Adipose tissue (tissue), 3 donors: ENCODE data around the gene LRGUK. TPM values are rescaled to one million over a fixed set of nuclear protein-coding genes. Genes with fewer than 3 reads are reported as not detected.

ENCODE experiments used
- H3K27ac ChIP-seq: one replicate; pipeline ENCODE4 v1.5.1; 2013; ENCODE audit warnings: low read depth, low read length
- WGBS, 3 donors: extraction: QIAGEN DNeasy Blood & Tissue Kit; methylation state at CpG; one replicate each; pipeline ENCODE4 v1.1.7; 2013; 5-methylcytosine and 5-hydroxymethylcytosine counted together
- polyA plus RNA-seq, 3 donors: library from polyadenylated mRNA; stranded (reverse); fragments of 200-250 nt; gene quantifications; one replicate each; pipeline ENCODE4 v1.2.3, GENCODE V29; 2013
- donor health status: healthy with polysubstance abuse.
- donor health status: Bipolar disorder and iron deficiency.
- donor health status: healthy.

The LRGUK gene
- polyA plus RNA-seq, 3 donors, result 0.07 to 0.19 TPM; not detected in 1

DNA sequence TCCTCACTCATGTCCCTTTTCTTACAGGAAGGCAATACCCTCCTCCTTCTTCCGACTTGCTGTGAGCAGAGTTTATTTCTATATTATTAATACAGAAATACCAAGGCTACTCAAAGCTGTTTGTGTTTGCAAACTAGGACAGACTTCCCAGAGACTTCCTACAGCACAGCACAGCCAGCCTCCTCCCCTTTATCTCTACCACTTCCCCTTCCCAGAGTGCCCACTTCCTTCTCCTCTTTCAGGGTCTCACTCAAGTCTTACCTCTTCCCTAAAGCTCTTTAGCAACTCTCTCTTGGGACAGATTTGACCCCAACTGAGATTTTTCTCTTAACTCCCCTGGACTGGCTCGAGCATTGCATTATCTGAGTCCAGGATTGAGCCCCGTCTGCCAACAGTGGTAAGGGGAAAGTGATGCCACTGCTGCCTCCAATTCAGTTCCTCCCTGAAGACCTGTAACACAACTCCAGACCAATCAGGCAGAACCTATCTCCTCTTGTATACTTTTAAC is 5.5 kb upstream of the LRGUK start:
- H3K27ac ChIP-seq, result no peak overlapping the region
- 45 to 73% (median 53%) methylated on average over 3 of the region's 3 CpGs for WGBS, 3 donors

GRCh38 chr7:134122980-134123379 is 4.2 kb upstream of the LRGUK start:
- no peak overlapping the region for H3K27ac ChIP-seq
- whole genome bisulfite sequencing, 3 donors, result 63 to 80% (median 76%) methylated on average over 2 of the region's 2 CpGs

- WGBS, 3 donors, result 87 to 89% (median 87%) methylated on average over 5 of the region's 5 CpGs
These were observed 994 bp upstream of the LRGUK start for GRCh38 chr7:134126146-134126545.

DNA sequence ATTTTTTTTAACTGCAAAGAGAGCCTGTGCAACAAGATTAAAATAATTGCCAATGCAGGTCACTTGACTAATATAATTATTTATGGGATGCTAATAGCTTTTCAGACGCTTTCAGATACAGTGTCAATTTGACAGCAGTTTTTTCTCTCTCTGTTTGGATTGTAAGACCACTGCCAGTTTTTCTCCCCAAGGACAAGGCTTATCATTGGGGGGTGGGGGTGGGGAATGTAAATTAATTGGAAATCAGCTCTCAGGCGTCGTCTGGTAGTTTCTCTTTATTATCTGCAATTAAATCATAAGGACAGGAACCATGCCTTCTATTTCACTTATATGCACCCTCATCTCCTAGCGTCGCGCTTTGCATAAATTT is 559 bp upstream of the LRGUK start:
- 14 to 23% (median 20%) methylated on average over 6 of the region's 6 CpGs for WGBS, 3 donors
- H3K27ac ChIP-seq, result no peak overlapping the region

More at GRCh38 chr7:134126146-134126545, 994 bp upstream of the LRGUK start:
- no peak overlapping the region for H3K27ac ChIP-seq

- WGBS, 3 donors, result 78 to 81% (median 80%) methylated on average over 5 of the region's 5 CpGs
These were observed 1.7 kb downstream of the LRGUK start for GRCh38 chr7:134128829-134129228.

GRCh38 chr7:134129856-134130523 is 2.9 kb downstream of the LRGUK start:
- no peak overlapping the region for H3K27ac ChIP-seq
- WGBS, 3 donors, result 20 to 50% (median 36%) methylated on average over 2 of the region's 2 CpGs

More at GRCh38 chr7:134128829-134129228, 1.7 kb downstream of the LRGUK start:
- no peak overlapping the region for H3K27ac ChIP-seq

GRCh38 chr7:134134004-134134403 is 6.9 kb downstream of the LRGUK start:
- H3K27ac ChIP-seq, result no peak overlapping the region
- 91 to 98% (median 94%) methylated on average over 3 of the region's 3 CpGs for WGBS, 3 donors

GRCh38 chr7:134140889-134141867 is 14.0 kb downstream of the LRGUK start:
- 49 to 52% (median 50%) methylated on average over 18 of the region's 18 CpGs for WGBS, 3 donors

GRCh38 chr7:134141868-134142264 is 14.7 kb downstream of the LRGUK start:
- WGBS, 3 donors, result 74 to 87% (median 85%) methylated on average over 5 of the region's 5 CpGs
- H3K27ac ChIP-seq, result no peak overlapping the region

More at GRCh38 chr7:134140889-134141867, 14.0 kb downstream of the LRGUK start:
- H3K27ac ChIP-seq, result no peak overlapping the region

- H3K27ac ChIP-seq, result no peak overlapping the region
- 55 to 64% (median 61%) methylated on average over 3 of the region's 3 CpGs for WGBS, 3 donors
These were observed 26.5 kb downstream of the LRGUK start for GRCh38 chr7:134153493-134154136.

GRCh38 chr7:134154581-134155130 is 27.5 kb downstream of the LRGUK start:
- 74 to 86% (median 74%) methylated on average over 2 of the region's 2 CpGs for WGBS, 3 donors
- H3K27ac ChIP-seq, result no peak overlapping the region

GRCh38 chr7:134155206-134155605 is 28.1 kb downstream of the LRGUK start:
- WGBS, 3 donors, result 75 to 89% (median 76%) methylated on average over 2 of the region's 2 CpGs
- no peak overlapping the region for H3K27ac ChIP-seq

DNA sequence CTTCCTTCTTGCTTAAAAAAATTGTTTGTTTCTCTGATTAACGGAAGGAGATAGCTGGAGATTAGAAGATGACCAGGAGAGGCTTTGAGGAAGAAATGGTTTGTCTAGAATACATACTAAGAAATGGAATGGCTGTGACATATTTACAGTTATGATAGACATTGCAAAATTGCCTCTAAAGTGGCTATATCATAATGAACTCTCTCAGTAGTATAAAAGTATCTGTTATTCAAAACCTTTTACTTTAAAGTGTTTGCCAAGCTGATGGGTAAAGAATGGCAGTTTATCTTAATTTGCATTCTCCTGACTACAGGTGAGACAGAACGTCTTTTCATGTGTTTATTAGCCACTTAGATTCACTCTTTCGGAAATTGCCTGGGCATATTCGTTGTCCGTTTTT is 28.7 kb downstream of the LRGUK start:
- H3K27ac ChIP-seq, result no peak overlapping the region
- 80 to 87% (median 84%) methylated on average over 5 of the region's 5 CpGs for WGBS, 3 donors

- H3K27ac ChIP-seq, result no peak overlapping the region
- WGBS, 3 donors, result 89 to 91% (median 91%) methylated on average over 3 of the region's 3 CpGs
These were observed 38.1 kb downstream of the LRGUK start for GRCh38 chr7:134165252-134165651.

DNA sequence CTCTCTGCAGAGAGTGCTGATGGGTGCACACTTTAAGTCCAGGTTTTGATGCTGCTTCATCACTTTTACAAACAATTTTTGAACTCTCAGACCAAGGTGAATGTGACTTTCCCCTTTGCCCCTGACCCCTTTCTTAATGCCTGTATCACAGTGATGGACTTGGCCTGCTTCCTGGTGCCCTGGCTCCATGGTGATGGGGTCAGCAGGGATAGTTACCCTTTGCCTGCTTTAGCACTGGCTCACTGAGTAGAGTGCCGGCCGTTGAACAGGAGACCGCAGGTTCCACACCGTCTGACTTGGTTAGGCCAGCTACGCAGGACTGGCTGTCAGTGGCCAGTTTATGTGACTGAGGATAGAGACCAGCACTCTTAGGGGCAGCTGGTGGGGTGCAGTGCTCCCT is 40.1 kb downstream of the LRGUK start:
- 93 to 95% (median 94%) methylated on average over 5 of the region's 5 CpGs for WGBS, 3 donors
- no peak overlapping the region for H3K27ac ChIP-seq

- 77 to 88% (median 78%) methylated on average over 1 of the region's 1 CpG for WGBS, 3 donors
- H3K27ac ChIP-seq, result no peak overlapping the region
These were observed 40.7 kb downstream of the LRGUK start for GRCh38 chr7:134167841-134168240.

DNA sequence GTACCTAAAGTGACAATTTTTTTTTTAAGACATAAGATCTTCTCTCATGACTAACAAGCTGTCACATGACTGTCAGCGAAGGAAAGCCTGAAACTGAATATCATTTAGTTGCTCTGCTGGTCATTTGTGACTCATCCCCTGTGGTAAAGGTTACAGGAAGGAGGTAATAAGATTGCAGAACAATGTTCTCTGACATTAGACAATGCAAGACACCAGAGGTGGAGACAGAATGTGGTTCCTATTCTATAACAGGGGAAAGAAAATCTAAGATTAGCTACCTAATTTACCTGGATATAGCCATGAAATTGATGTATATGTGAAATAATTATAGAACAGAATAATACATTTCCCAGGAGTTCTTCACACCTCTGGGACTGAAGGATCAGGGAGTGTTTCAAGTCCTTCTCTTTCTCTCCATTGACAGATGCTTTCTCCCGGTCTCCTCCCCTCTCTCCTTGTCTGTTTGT is 47.7 kb downstream of the LRGUK start:
- no peak overlapping the region for H3K27ac ChIP-seq
- 50 to 71% (median 54%) methylated on average over 2 of the region's 2 CpGs for WGBS, 3 donors

- WGBS, 3 donors, result 89 to 91% (median 89%) methylated on average over 6 of the region's 6 CpGs
- H3K27ac ChIP-seq, result no peak overlapping the region
These were observed 48.3 kb downstream of the LRGUK start for GRCh38 chr7:134175334-134176036.
